HG02763 (cell line): ENCODE data around the gene HSPBP1.

Experiments
- ATAC-seq: cut with Tn5 transposase; IDR thresholded peaks from one replicate; pipeline ENCODE4 v1.9.1; 2021; ENCODE audit warnings: mild to moderate bottlenecking, moderate library complexity; ENCODE audit not compliant: unreplicated experiment

Gene HSPBP1

DNA sequence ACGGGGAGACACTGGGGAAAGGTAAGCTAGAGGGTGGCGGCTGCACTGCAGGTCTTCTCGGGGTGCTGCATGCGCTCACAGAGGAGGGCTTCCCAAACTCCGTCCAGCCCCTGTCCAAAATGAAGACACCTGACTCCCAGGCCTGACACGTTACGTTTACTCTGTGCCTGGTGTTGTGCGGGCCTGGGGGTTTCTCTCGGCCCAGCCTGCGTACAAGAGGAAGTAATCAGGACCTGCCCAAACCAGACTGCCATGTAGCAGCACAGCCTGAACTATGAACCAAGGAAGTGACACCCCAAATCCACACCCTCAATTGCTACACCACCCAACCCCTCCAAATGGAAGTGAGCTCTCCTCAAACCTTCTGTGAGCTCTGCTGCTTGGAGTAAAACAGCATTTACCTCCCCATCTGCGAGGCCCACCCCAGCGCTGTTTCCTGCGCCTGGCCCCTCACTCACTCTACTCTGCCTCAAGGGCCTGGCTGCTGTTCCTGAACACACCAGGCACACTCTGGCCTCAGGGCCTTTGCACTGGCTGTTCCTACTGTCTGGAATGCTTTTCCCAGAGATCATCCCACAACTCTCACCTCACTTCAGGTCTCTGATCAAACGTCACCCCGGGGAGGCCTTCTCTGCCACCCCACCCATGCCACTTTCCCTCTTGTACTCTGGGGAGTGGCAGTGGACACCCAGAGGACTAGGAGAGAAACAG is 3.0 kb downstream of the HSPBP1 start:
- ATAC-seq: no peak

DNA sequence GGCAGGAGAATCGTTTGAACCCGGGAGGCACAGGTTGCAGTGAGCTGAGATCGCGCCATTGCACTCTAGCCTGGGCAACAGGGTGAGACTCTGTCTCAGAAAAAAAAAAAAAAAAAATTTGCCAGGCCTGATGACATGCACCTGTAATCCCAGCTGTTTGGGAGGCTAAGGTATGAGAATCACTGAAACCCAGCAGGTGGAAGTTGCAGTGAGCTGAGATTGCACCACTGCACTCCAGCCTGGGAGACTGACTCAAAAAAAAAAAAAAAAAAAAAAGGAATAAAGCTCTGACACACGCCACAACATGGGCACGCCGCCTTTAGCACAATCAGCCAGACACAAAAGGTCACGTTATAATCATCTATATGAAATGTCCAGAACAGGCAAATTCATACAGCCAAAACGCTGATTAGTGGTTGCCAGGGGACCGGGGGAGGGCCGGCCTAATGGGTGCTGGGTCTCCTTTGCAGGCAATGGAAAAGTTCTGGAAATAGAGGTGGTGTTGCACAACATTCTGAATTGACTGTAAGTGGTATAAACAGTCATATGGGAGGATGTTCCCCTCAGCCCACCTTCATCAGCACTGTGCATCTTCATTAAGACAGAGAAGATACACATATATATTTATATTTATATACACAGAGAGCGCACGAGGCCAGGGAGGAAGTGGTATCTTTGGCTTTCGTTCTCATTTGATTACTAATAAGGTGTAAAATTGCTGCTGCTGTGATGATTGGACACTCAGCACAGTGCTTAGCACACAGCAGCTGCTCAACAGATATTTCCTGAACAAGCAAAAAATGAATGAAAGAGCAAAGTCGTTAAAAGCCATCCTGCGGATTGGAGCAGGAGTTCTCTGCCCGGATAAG is 3.8 kb downstream of the HSPBP1 start:
- ATAC-seq: peak; percentile 33

DNA sequence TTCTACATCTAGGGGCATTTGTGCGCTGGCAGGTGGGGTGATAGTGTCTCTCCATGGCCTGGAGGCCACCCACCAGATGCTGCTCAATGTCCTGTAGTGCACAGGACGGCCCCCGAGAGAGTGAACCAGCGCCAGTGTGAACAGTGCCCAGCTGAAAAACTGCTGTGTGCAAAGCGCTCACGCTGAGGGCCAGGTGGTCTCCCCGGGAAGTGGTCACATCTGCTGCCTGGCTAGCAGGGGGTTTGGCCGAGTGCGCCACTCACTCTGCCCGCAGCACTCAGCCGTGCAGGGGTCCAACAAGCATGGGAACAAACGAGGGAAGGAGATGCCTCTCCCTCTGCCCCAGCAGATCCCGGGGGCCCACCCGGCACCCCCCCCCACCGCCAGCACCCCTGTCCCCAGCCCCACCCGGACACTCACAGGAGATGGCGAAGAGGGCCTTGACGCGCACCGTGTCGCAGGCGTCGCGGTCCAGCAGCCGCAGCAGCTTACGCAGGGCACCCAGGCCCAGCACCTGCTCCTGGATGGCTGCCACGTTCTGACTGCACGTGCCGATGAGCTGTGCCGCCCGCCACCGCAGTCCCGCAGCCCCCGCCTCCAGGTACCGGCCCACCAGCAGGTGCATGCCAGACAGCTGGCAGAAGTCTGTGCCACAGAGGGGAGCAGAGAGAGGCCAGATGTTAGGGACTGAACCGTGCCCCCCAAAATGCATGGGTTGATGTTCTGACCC is 5.8 kb downstream of the HSPBP1 start:
- ATAC-seq: no peak

DNA sequence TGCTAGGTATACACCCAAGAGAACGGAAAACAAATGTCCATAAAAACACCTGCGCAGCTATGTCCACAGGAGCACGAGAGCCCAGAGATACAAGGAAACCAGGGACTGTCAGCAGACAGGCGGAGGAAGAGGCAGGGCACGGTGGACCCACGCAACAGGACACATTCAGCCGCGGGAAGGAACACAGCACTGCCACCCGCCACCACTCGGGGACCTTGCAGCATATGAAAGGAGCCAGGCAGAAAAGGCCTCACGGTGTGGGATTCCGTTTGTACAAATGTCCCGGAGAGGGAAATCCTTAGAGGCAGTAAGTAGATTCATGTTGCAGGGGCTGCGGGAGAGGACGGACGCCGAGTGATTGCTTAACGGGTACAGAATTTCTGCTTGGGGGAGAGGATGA is 7.8 kb downstream of the HSPBP1 start:
- no peak for ATAC-seq

DNA sequence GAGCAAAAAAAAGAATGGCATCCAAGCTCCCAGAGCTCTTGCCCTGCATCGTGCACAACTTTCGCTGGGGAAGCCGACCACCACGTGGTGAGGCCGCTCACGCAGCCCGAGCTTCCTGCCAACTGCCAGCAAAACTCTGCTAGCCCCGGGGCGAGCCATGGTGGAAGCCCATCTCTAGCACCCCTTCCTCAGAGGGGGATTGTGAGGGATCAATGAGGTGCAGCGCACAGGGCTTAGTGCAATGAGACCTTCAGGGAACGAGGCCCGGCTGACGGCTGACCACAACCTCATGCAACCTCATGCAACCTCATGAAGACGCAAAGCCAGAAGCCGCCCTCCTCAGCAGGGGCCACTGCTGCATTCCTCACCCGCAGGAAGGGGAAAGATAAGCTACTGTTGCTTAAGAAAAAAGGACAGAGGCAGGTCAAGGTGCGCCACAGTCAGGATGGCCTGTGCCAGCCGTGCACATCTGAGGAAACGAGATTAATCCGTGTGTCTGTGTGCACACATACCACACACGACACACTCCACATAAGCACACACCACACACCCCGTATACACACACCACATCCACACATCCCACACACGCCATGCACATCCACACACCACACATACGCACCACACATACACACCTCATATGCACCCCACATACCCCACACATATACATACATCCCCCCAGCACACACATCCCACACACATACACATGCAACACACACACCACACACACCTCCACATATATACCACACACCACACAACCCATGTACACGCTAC is 9.6 kb downstream of the HSPBP1 start:
- no peak for ATAC-seq

DNA sequence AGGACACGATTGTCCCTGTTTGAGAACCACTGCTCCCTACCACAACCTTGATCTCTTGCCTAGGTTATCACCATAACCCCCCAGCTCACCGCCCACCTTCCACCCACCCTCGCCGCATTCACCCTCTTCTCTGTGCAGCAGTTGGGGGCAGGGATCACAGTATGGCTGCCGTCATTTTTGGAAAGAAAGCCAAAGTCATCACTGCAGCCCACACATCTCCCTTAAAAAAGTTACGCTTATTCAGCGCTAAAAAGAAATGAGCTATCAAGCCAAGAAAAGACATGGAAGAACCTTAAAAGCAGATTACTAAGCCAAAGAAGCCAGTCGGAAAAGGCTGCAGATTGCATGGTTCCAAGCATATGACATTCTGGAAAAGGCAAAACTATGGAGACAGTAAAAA is 10.6 kb downstream of the HSPBP1 start:
- no peak for ATAC-seq

DNA sequence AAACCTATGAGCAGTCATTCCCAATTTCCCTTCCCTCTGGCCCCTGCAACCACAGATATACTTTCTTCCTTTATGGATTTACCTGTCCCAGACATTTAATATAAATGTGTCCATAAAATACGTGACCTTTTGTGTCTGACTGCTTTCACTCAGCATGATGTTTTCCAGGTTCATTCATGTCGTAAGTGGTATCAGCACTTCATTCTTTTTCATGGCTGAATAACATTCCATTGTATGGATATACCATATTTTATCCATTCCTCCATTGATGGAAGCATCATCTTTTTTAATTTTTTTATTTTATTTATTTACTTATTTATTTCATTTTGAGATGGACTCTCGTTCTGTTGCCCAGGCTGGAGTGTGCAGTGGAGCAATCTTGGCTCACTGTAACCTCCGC is 13.1 kb downstream of the HSPBP1 start:
- ATAC-seq: no peak

DNA sequence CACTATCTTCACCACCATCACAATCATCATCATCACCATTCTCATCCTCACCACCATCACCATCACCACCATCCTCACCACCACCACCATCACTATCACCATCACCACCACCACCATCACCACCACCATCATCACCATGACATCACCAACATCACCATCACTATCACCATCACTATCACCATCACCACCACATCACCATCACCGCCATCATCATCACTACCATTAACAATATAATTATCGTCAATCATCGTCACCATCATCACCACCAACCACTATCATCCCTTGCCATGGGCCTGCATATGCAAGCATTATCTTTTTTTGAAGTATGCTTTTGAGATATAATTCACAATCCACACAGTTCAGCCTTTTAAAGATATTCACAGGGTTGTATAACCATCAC is 13.5 kb downstream of the HSPBP1 start:
- ATAC-seq: no peak

DNA sequence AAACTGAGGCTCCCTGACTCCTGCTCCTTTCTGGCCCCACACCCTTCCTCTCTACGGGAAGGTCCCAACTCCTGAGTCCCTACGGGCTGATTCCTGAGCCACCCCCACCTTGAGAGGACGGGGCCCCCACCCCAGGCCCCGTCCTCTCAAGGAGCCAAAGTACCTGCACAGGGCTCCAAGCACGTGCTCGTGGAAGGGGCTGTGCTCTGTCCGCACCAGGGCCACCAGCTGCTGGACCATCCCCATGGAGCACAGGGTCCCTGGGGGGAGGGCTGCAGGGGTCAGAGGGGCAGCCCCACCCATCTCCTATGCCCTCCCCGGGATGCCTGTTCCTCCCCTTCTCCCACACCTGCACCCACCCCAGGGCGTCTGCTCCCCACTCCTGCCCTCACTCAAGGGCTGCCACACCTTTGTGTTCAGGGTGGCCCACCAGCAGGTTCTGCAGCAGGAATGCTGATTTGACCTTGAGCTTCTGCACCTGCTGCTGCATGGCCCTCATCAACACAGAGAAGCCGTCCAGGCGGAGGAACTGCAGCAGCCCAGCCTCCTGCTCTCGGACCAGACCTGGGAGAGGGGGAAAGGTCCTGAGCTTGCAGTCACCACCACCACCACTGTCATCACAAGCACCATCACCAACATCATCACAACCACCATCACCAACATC is 14.1 kb downstream of the HSPBP1 start:
- ATAC-seq: no peak

DNA sequence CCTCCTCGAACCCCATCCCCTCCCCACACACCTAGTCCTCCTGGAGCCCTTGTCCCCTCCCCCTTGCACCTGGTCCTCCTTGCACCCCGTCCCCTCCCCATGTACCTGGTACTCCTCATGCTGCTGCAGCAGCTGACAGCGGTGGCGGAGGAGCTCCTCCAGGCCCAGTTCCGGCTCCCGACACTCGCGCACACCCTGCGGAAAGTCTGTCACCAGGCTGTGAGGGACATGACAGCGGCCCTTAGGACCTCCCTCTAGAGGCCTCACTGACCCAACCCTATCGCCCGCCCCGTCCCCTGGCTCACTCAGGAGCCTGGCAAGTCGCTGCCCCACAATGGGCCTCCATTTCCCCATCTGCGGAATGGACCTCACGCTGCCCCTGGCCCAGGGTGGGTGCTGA is 14.7 kb downstream of the HSPBP1 start:
- ATAC-seq: no peak

DNA sequence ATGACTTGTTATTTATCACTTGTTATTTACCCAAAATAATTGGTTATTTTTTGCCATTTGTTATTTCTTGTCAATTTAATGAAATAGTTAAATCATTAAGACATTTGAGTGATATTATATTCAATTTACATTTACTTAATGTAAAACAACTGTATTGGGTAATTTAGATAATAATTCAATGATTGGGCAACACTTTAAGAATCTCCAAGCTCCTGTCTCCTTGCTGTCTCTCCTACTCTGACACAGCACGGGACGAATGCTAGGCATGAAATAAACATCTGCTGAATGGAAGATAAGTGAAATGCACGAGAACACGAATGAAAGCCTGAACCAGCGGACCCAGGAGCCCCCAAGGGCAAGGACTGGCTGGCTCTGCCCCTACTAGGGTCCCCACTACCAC is 15.4 kb downstream of the HSPBP1 start:
- no peak for ATAC-seq

DNA sequence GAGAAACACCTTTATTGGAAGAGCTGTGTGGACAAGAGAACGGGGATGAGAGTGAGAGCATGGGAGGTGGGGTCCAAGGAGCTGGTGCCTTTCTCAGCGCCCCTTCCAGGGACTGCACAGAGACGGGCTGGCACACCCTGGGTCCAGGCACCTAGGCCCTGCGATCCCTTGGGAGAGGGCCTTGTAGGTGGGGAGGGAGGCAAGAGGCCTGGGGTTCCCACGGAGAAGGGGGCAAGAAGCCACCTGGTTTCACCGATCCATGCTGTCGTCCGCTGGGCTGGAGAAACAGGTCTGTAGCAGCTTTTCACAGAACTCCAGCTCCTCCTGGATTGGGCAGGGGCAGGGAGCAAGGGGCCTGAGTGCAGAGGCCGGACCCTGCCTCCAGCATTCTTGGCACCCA is 17.6 kb downstream of the HSPBP1 start:
- no peak for ATAC-seq

DNA sequence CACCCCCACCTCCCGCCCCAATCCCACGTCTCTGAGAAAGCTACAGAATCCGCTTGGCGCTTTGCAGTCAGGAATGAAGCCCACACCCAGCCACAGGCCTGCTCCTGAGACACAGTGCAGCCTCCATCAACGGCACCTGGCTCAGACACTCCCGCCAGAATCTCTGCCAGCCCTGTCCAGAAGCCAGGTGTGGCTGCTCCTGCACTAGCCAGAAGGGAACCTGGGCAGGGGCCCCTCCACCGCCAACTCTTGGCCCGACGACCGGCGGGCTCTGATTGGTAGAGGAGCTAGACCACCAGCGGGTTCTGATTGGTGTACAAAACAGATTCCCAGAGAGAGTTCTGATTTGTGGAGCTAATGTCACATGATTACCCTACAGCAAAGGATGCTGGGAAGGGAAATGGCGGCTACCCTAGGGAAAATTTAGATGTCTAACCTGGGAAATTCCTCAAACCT is 18.2 kb downstream of the HSPBP1 start:
- ATAC-seq: no peak

DNA sequence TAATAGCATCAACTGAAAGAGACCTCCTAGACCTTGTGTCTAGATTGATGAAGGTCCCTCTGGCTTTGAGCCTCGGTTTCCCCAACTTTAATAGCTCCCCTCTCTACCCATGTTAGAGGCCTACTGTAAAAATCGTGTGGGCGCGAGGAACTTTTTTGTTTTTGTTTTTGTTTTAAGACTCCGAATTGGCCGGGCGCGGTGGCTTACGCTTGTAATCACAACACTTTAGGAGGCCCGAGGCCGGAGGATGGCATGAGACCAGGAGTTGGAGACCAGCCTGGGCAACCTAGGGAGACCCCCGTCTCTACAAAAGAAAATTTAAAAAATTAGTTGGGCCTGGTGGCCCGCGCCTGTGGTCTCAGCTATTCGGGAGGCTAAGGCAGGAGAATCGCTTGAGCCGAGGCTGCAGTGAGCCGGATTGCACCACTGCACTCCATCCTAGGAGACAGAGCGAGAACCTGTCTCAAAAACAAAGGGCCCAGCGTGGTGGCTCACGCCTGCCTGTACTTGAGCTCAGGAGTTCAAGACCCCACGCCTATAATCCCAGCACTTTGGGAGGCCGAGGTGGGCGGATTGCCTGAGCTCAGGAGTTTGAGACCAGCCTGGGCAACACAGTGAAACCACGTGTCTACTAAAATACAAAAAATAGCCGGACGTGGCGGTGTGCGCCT is 20.2 kb downstream of the HSPBP1 start:
- ATAC-seq: no peak

DNA sequence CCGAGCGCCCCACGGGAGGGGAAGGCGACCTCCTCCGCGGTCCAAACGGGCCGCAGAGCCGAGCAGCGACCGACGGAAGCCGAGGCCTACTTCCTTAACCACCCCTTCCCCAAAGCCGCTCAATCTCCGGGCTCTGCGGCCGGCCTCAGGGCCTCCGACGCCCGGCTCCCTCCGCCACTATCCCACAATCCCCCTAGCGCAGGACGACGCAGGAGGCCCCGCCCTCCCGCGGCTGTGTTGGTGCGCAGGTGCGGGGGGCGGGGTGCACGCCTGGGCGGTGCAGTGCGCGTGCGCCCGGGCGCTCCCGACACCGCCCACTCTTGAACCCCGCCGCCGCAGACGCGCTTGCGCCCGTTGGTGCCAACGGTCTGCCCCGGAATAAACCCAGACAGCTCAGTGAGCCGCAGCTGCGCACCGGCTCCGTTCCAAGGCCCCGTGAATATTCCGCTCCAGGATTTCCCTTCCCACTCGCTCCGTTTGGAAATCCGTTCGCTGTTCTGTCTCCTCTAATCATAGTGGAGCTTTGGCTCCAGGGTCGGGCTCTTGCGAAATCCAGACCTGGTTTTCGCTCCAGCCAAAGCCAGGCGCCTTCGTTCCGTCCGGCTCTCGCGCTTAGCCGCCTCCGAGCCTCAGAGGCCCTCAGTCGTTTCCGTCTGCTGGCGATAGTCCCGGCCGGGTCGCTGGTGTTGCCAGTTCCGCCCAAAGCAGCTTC is 20.9 kb downstream of the HSPBP1 start, which contains the start of gene PPP6R1:
Gene PPP6R1, minus strand, starts transcription at position 190 of the 712 bp plus-strand sequence. CDS start 11,914 bp downstream, outside the sequence.
- peak; percentile 71 for ATAC-seq

DNA sequence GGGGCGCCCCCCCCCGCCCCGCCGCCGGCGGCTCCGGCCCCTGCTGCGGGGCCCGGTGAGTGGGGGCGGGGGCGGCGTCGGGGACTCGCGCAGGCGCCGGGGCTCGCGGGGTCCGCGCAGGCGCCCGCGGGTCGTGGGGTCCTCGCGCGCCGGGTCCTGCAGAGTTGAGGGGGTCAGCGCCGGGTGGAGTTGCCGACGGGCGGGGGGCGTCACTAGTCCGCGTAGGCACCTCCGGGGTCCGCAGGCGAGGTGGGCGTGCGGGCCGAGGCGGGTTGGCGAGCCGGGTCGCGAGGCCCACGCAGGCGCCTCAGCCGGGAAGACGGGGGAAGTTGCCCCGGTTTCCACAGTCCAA is 21.5 kb downstream of the HSPBP1 start:
- ATAC-seq: peak; percentile 17

DNA sequence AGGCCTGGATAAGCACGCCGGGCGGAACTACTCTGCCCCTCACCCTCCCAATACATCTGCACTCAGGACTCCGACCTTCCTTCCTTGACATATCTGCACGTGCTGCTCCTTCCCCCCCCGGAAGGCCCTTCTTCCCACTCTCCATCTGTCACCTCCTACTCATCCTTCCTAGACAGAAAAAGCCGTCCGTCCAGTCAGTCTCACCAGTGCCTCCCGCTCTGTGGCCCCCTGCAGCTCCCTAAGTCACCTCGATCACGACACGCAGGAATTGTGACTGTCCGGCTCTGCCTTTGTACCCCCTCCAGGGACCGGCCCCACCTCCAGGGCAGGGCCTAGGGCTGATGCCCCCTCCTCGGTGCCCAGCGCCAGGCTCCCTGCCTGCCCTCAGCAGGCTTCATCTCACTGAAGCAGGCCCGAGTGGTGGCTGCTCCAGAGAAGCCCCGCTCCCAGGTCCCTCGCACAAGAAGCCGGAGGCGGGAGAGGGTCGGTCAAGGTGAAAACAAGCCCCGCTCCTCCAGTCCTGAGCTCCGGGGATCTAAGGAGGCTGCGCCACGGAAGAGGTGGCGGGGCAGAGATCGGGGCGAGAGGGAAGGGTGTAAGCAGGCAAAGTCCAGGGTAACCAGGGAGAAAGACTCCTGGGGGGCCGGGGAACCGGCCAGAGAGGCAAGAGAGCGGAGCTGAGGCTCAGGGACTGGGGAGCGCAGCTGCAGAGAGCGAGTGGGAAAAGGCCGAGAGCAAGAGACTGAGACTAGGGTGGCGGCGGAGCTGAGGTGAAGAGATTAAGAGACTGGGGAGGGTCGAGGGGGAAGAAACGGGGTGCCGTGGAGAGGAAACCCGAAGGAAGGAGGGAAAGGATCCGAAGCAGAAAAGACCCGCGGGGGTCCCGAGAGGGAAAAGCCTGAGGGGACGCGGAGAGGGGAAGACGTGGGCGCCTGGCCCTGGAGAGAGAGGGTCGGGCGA is 22.2 kb downstream of the HSPBP1 start:
- ATAC-seq: no peak
